GM12873 (cell line): ENCODE results near the gene NTRK3.

Source experiments
- TF ChIP-seq, protein P1 (sequence below): IDR thresholded peaks from 2 replicates; pipeline ENCODE4 v1.5.1; 2012; ENCODE audit warnings: low read depth, mild to moderate bottlenecking, moderate library complexity, low read length, control low read depth; ENCODE audit not compliant: insufficient read depth; ENCODE audit errors: missing control alignments

Gene NTRK3

DNA sequence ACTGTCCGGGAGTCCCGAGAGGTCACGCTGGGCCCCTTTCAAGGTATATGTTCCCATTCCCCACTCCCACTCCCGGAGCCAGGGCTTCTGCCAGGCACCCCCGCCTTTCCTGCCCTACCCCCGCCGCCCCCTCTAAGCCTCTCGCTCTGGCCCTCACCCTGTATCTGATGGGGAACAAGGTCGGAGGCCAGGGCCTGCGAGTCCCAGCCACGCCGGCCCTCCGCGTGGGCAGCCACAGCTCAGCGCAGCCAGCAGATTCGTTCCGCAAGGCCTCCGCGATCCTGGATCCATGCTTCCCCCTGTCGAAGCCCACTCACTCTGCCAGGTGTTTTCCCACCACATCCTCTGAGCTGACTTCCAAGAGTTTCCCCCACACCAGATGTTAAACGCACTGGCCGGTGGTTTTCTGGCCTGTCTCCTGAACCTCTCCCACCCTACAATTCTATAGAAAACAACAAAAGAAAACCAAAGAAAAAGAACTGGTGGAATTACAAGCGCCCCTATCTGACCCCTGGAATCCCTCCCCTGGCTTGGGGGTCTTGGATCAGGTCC lies 303.7 kb downstream of the NTRK3 start:
- TF ChIP-seq, protein P1, sequence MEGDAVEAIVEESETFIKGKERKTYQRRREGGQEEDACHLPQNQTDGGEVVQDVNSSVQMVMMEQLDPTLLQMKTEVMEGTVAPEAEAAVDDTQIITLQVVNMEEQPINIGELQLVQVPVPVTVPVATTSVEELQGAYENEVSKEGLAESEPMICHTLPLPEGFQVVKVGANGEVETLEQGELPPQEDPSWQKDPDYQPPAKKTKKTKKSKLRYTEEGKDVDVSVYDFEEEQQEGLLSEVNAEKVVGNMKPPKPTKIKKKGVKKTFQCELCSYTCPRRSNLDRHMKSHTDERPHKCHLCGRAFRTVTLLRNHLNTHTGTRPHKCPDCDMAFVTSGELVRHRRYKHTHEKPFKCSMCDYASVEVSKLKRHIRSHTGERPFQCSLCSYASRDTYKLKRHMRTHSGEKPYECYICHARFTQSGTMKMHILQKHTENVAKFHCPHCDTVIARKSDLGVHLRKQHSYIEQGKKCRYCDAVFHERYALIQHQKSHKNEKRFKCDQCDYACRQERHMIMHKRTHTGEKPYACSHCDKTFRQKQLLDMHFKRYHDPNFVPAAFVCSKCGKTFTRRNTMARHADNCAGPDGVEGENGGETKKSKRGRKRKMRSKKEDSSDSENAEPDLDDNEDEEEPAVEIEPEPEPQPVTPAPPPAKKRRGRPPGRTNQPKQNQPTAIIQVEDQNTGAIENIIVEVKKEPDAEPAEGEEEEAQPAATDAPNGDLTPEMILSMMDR = no peak

DNA sequence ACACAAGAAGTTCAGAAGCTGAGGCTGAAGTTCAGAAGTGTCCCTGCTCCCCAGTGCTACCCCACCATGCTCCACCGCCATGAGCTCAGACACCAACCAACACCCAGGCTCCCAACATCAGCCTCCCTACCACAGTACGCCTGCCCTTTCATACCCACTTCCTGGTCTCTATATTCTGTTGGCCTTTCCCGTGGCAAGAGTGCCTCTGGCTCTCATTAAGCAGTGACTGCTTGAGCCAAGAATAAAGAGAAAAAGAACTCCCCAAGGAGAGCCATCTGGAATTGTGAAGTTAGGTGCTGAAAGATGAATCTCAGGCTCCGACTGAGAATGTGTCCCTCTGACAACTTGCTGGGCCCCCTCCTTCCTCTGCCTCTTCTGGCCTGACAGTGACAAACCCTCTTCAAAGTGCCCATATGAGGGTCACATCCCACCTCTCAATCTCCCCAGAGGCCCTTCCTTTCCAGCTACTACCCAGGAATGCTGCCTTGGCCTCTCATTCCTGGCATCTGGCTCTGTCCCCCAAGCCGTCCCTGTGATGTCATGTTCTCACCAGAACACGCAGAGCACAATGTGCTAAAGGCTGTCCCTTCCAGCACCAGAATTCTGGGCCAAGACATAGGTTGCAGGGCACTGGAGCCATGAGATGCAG lies 306.8 kb downstream of the NTRK3 start:
- TF ChIP-seq, protein P1 = no peak

DNA sequence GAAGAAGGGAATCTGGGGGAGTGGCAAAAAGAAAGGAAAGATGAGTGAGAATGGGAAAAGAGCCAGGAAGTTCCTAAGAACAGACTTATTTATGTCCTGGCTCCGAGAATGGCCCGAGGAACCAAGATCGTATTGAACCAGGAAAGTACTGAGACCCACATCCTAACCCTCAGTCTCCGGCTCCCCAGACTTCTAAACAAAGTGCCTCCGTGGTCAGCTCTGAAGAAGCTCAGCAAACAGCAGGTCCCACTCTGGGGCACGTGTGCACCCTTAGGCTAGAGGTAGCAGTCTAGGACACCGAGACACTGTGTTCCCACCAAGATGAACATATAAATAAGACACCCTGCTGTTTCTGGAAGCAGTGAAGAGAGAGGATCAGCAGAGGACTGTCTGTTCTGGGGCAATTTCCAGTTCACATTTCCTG lies 307.4 kb downstream of the NTRK3 start:
- TF ChIP-seq, protein P1 = no peak

DNA sequence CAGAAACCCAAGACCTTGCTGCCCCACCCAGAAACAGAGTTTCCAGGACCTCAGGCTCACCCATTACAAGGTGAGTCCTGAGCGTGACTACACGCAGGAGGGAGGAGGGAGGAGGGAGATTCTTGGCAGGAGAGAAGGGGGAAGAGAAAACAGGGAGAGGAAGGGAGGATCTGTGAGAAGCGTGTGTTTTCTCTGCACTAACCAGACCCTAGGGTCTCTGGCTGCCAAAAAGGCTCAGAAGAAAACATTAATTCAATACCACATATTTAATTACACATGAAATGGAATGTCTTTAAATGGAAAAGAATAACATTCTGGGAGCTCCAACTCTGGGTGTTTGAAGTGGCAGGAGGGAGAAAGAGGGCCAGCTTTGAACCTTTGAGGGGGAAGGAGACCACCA lies 309.0 kb downstream of the NTRK3 start:
- TF ChIP-seq, protein P1 = no peak

DNA sequence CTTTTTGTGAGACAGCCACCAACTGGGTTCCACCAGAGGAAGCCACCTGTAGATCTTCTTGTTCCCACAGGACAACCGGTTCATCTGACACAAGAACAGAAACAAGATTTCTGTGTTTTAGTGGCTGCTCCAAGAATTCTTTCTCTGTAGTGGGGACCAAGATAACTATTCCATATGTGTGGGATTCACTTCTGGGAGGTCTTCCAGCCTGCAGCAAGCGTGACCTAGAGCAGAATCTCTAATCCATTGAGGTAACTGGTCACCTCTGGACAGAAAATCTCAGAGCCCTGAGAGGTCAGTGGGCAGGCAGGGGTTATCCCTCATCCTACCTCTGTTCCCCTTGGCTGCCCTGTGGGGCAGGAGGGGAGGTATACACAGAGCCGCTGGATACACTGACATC lies 311.3 kb downstream of the NTRK3 start:
- TF ChIP-seq, protein P1 = no peak

DNA sequence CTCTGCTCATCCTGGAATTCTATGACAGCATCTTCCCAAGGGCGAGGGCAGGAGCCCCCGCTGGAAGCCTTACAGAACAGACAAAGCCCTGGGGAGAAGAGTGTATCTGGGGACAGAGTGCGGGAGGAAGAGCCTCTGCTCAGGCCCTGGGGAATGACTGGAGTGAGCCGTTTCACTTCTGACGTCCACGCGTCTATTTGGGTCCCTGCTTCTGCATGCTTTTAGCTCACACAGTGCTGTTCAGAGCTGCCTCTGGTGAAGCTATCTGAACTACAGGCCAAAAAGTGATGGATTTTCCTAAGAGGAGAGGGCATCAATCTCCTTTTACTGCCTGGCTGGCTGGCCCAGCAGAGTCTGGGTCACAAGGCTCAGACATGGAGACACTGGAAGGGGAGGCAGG lies 311.8 kb downstream of the NTRK3 start:
- TF ChIP-seq, protein P1 = no peak

DNA sequence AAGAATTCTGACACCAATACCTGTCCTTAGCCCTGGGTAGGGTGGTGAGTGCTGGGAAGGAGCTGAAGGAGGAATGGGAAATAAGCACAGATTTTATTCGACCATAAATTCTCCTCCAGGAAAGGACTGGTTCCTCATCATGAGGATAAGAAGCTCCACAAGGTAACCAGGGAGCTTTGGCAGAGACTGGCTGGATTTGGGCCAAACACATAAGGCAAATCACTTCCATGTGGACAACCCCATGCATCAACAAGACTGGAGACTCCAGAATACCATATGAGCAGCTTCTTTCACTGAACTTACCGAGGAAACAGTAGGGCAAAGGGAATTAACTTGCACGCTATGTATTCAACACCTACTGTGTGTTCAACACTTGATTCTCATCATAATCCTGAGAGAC lies 312.5 kb downstream of the NTRK3 start:
- TF ChIP-seq, protein P1 = no peak
